GM12865 (cell line): Measurements from ENCODE around the gene DUSP16.
"Not testable (repeated sequence)": the region's sequence is repeated elsewhere in the genome, so short reads cannot be mapped to it uniquely, and the experiment has no call there.

Source experiments
- DNase-seq: peaks from one replicate; pipeline ENCODE4 v3.0.0; 2010; ENCODE audit warnings: low read depth
- H3K4me3 ChIP-seq: 2 replicates; pipeline ENCODE4 v1.5.1; 2011; ENCODE audit warnings: mild to moderate bottlenecking, low read depth, low read length, control low read depth
- TF ChIP-seq, protein P1 (sequence below): IDR thresholded peaks from 2 replicates; pipeline ENCODE4 v1.5.1; 2011; ENCODE audit warnings: low read length, control low read depth, low read depth, inconsistent platforms; ENCODE audit not compliant: insufficient read depth; ENCODE audit errors: missing control alignments

Gene DUSP16

GRCh38 chr12:12606781-12607589, 44.3 kb upstream of the DUSP16 start:
- TF ChIP-seq, protein P1, sequence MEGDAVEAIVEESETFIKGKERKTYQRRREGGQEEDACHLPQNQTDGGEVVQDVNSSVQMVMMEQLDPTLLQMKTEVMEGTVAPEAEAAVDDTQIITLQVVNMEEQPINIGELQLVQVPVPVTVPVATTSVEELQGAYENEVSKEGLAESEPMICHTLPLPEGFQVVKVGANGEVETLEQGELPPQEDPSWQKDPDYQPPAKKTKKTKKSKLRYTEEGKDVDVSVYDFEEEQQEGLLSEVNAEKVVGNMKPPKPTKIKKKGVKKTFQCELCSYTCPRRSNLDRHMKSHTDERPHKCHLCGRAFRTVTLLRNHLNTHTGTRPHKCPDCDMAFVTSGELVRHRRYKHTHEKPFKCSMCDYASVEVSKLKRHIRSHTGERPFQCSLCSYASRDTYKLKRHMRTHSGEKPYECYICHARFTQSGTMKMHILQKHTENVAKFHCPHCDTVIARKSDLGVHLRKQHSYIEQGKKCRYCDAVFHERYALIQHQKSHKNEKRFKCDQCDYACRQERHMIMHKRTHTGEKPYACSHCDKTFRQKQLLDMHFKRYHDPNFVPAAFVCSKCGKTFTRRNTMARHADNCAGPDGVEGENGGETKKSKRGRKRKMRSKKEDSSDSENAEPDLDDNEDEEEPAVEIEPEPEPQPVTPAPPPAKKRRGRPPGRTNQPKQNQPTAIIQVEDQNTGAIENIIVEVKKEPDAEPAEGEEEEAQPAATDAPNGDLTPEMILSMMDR, result no peak
- DNase-seq, result peak; percentile 71
- peak overlapping the region; percentile 9; the same call in 1 of the 2 replicates for H3K4me3 ChIP-seq

DNA sequence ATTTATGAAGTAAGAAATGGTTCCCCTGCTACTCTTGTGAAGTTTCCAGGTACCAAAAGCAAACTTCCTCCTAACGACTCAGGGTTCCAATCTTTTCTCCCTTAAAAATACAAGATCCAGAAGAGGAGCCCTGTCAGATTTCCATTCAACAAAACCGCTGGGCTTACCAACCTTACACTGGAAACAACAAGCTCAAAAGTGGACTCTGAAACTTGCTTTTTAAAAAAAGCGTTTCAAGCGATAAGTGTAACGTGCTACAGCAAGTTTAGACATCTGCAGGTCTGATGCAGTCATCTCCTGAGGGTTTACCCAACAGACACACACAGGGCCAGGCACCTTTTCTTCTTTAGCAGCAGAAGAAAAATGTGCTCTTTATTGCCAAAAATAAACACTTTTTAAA, 42.1 kb upstream of the DUSP16 start:
- H3K4me3 ChIP-seq, result no peak overlapping the region
- TF ChIP-seq, protein P1, result no peak
- DNase-seq, result no peak

GRCh38 chr12:12600659-12601058, 38.0 kb upstream of the DUSP16 start:
- DNase-seq, result no peak

GRCh38 chr12:12599750-12600643, 37.3 kb upstream of the DUSP16 start:
- TF ChIP-seq, protein P1, result no peak

More at GRCh38 chr12:12600659-12601058, 38.0 kb upstream of the DUSP16 start:
- H3K4me3 ChIP-seq, result no peak overlapping the region
- TF ChIP-seq, protein P1, result no peak

GRCh38 chr12:12598864-12599263, 36.2 kb upstream of the DUSP16 start:
- TF ChIP-seq, protein P1, result no peak
- no peak for DNase-seq
- no peak overlapping the region for H3K4me3 ChIP-seq

More at GRCh38 chr12:12599750-12600643, 37.3 kb upstream of the DUSP16 start:
- H3K4me3 ChIP-seq, result no peak overlapping the region
- DNase-seq, result no peak

DNA sequence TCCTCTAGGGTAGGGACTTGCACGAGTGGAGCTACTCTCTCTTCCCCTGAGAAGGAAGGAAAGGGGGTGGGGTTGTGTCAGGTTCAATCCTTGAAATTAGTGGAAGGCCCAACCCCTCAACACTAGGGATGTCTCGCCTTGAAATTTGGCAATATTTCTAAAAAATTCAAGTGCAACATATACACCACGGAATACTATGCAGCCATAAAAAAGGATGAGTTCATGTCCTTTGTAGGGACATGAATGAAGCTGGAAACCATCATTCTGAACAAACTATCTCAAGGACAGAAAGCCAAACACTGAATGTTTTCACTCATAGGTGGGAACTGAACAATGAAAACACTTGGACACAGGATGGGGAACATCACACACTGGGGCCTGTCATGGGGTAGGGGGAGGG, 33.9 kb upstream of the DUSP16 start:
- DNase-seq, H3K4me3 ChIP-seq: not testable (repeated sequence)

DNA sequence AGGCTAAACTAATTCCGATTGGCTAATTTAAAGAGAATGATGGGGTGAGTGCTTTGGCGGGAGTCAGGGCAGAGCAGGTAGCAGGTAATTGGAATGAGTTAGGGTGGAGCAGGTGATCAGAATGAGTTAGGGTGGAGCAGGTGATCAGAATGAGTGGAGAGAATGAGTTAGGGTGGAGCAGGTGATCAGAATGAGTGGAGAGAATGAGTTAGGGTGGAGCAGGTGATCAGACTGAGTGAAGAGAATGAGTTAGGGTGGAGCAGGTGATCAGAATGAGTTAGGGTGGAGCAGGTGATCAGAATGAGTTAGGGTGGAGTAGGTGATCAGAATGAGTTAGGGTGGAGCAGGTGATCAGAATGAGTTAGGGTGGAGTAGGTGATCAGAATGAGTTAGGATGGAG, 33.3 kb upstream of the DUSP16 start:
- not testable (repeated sequence) for H3K4me3 ChIP-seq, DNase-seq
